ENCODE results near the gene USP21. TPM values are rescaled to one million over a fixed set of nuclear protein-coding genes. Genes with fewer than 3 reads are reported as not detected.

Gene USP21
- total and polyA plus RNA-seq, 9 of the 15 experiments (the other 6 are each of a cell fraction or from before 2014, with no cell fraction given) = 4.9 to 52.4 (median 21.6) TPM

DNA sequence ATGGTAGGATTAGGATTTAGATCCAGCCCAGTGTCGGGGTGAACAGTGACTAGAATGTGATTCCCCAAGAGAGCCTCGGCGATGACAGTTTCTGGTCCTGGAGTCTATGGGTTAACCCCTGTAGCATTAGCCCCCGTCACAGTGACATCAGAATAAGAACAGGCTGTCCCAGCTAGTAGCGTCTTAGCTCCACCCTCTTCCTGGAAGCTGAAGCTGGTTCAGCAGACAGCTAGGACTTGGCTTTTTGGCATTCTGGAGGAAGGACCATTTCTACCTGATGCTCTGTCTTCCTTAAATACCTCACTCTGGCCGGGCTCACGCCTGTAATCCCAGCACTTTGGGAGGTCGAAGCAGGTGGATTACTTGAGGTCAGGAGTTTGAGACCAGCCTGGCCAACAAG, 47.9 kb downstream of the USP21 start (continued):
- TF ChIP-seq, protein P1, sequence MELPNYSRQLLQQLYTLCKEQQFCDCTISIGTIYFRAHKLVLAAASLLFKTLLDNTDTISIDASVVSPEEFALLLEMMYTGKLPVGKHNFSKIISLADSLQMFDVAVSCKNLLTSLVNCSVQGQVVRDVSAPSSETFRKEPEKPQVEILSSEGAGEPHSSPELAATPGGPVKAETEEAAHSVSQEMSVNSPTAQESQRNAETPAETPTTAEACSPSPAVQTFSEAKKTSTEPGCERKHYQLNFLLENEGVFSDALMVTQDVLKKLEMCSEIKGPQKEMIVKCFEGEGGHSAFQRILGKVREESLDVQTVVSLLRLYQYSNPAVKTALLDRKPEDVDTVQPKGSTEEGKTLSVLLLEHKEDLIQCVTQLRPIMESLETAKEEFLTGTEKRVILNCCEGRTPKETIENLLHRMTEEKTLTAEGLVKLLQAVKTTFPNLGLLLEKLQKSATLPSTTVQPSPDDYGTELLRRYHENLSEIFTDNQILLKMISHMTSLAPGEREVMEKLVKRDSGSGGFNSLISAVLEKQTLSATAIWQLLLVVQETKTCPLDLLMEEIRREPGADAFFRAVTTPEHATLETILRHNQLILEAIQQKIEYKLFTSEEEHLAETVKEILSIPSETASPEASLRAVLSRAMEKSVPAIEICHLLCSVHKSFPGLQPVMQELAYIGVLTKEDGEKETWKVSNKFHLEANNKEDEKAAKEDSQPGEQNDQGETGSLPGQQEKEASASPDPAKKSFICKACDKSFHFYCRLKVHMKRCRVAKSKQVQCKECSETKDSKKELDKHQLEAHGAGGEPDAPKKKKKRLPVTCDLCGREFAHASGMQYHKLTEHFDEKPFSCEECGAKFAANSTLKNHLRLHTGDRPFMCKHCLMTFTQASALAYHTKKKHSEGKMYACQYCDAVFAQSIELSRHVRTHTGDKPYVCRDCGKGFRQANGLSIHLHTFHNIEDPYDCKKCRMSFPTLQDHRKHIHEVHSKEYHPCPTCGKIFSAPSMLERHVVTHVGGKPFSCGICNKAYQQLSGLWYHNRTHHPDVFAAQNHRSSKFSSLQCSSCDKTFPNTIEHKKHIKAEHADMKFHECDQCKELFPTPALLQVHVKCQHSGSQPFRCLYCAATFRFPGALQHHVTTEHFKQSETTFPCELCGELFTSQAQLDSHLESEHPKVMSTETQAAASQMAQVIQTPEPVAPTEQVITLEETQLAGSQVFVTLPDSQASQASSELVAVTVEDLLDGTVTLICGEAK (IDR thresholded peaks at IDR 0.05) = no peak
- TF ChIP-seq, protein P1 (CRISPR knock-in tag; IDR thresholded peaks at IDR 0.05) = no peak
- TF ChIP-seq E2F3 (CRISPR knock-in tag; IDR thresholded peaks at IDR 0.05) = no peak
- TF ChIP-seq TEAD4 (IDR thresholded peaks at IDR 0.05; ENCODE audit: low read length) = no peak
- no peak for TF ChIP-seq TEAD4 (CRISPR knock-in tag; IDR thresholded peaks at IDR 0.05; ENCODE audit: borderline replicate concordance)
- no peak for TF ChIP-seq MCM7 (IDR thresholded peaks at IDR 0.05)
- TF ChIP-seq SMAD4 (CRISPR knock-in tag; conservative IDR thresholded peaks at IDR 0.05) = no peak
- no peak for TF ChIP-seq ZNF707 (CRISPR knock-in tag; conservative IDR thresholded peaks at IDR 0.05)
- TF ChIP-seq, protein P2, sequence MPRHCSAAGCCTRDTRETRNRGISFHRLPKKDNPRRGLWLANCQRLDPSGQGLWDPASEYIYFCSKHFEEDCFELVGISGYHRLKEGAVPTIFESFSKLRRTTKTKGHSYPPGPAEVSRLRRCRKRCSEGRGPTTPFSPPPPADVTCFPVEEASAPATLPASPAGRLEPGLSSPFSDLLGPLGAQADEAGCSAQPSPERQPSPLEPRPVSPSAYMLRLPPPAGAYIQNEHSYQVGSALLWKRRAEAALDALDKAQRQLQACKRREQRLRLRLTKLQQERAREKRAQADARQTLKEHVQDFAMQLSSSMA (CRISPR knock-in tag; IDR thresholded peaks at IDR 0.05) = no peak
- TF ChIP-seq, protein P3, sequence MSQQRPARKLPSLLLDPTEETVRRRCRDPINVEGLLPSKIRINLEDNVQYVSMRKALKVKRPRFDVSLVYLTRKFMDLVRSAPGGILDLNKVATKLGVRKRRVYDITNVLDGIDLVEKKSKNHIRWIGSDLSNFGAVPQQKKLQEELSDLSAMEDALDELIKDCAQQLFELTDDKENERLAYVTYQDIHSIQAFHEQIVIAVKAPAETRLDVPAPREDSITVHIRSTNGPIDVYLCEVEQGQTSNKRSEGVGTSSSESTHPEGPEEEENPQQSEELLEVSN (IDR thresholded peaks at IDR 0.05; ENCODE audit: borderline replicate concordance in 1 of 2, extremely low read depth in 1 of 2, insufficient read depth in 1 of 2, insufficient read length in 1 of 2, low read depth in 1 of 2, low read length in 1 of 2, poor library complexity in 1 of 2, severe bottlenecking in 1 of 2) = no peak
- no peak for TF ChIP-seq SRSF7 (optimal IDR thresholded peaks at IDR 0.05; ENCODE audit: low read depth, low read length)
- TF ChIP-seq ZNF347 (CRISPR knock-in tag; IDR thresholded peaks at IDR 0.05; ENCODE audit: low read depth) = no peak
